Fibroblast of pulmonary artery (primary cell): ENCODE results near the gene CALHM5.

Experiments
- DNase-seq: peaks from one replicate; pipeline ENCODE4 v3.0.0-alpha.2; 2010; ENCODE audit warnings: low read depth
- H3K4me3 ChIP-seq: replicated peaks from 2 replicates; pipeline ENCODE4 v1.5.1; 2011; ENCODE audit warnings: low read depth, mild to moderate bottlenecking, control low read depth, low read length, moderate library complexity
- CTCF ChIP-seq: IDR thresholded peaks from 2 replicates; pipeline ENCODE4 v1.5.1; 2011; ENCODE audit warnings: mild to moderate bottlenecking, control low read depth, low read length, inconsistent platforms; ENCODE audit errors: missing control alignments

Gene CALHM5

GRCh38 chr6:116468293-116468692, 43.1 kb upstream of the CALHM5 start:
- no peak overlapping the region for H3K4me3 ChIP-seq
- no peak for TF ChIP-seq CTCF
- DNase-seq: no peak

- no peak for TF ChIP-seq CTCF
- H3K4me3 ChIP-seq: no peak overlapping the region
- DNase-seq: no peak
These were observed 39.9 kb upstream of the CALHM5 start for GRCh38 chr6:116471531-116471930.

- DNase-seq: no peak
- no peak for TF ChIP-seq CTCF
- H3K4me3 ChIP-seq: no peak overlapping the region
These were observed 38.7 kb upstream of the CALHM5 start for GRCh38 chr6:116472706-116473105.

GRCh38 chr6:116475141-116475540, 36.3 kb upstream of the CALHM5 start:
- TF ChIP-seq CTCF: no peak
- DNase-seq: no peak
- no peak overlapping the region for H3K4me3 ChIP-seq

GRCh38 chr6:116476002-116476678, 35.3 kb upstream of the CALHM5 start:
- peak; percentile 55 for DNase-seq
- no peak for TF ChIP-seq CTCF
- H3K4me3 ChIP-seq: no peak overlapping the region

- TF ChIP-seq CTCF: no peak
- no peak overlapping the region for H3K4me3 ChIP-seq
- no peak for DNase-seq
These were observed 28.7 kb upstream of the CALHM5 start for GRCh38 chr6:116482780-116483179.

- DNase-seq: no peak
- H3K4me3 ChIP-seq: no peak overlapping the region
- TF ChIP-seq CTCF: no peak
These were observed 27.8 kb upstream of the CALHM5 start for GRCh38 chr6:116483616-116484015.
